SH-SY5Y (cell line): ENCODE measurements around the gene PNPLA3.

Experiments used
- GATA2 ChIP-seq: IDR thresholded peaks from 2 replicates; pipeline ENCODE4 v1.6.1; 2011; ENCODE audit warnings: mild to moderate bottlenecking, low read depth, low read length
- GATA3 ChIP-seq: IDR thresholded peaks from 2 replicates; pipeline ENCODE4 v1.6.1; 2011; ENCODE audit warnings: low read depth, mild to moderate bottlenecking, low read length, moderate library complexity

GRCh38 chr22:43988116-43988820, 64.7 kb downstream of the PNPLA3 start:
- TF ChIP-seq GATA2 (no peak), GATA3 (no peak)
